ENCODE measurements around the gene ERGIC3. TPM values are rescaled to one million over a fixed set of nuclear protein-coding genes. Genes with fewer than 3 reads are reported as not detected.

ERGIC3 gene
- polyA plus RNA-seq, 1 donor (not counting 4 experiments of a cell fraction or from before 2014, with no cell fraction given), result 201 TPM

GRCh38 chr20:35582131-35582530 lies 40.3 kb downstream of the ERGIC3 start:
- Histone ChIP-seq H3K27me3 (ENCODE audit: control insufficient read depth, extremely low read depth, insufficient read depth, low read length) (no peaks in the 10 kb centered on the region), H3K9me3 (ENCODE audit: control insufficient read depth, low read depth, low read length) (no peaks in the 10 kb centered on the region)
- dilution Hi-C loops (cut with MboI; ENCODE audit: extremely low pct_ligation_motif_present, low sequenced_read_pairs), result no loop called here

GRCh38 chr20:35582741-35583404 lies 41.0 kb downstream of the ERGIC3 start:
- H3K27ac ChIP-seq (ENCODE audit: control insufficient read depth, insufficient read depth, low read length), result no peak overlapping the region
- FAIRE-seq (no peak), DNase-seq (ENCODE audit: low read depth, low spot score) (no peak)
- no peaks in the 10 kb centered on the region for H3K36me3 ChIP-seq (ENCODE audit: control insufficient read depth in 2 of 2, extremely low read depth in 1 of 2, insufficient read depth in 2 of 2, low read length in 2 of 2)
- H3K4me3 ChIP-seq (ENCODE audit: control insufficient read depth in 2 of 3, extremely low read depth in 1 of 3, insufficient read depth in 2 of 3, low read depth in 1 of 3, low read length in 3 of 3), result no peak overlapping the region
- no peaks in the 10 kb centered on the region for H4K20me1 ChIP-seq (ENCODE audit: control insufficient read depth, extremely low read depth, insufficient read depth, low read length)
- H3K4me2 ChIP-seq (ENCODE audit: control insufficient read depth, extremely low read depth, insufficient read depth, low read depth, low read length), result no peak overlapping the region
- H3K79me2 ChIP-seq (ENCODE audit: control insufficient read depth, insufficient read depth, low read length), result no peaks in the 10 kb centered on the region
- H3K9me3 ChIP-seq (ENCODE audit: control insufficient read depth, low read depth, low read length), result no peaks in the 10 kb centered on the region
- H3K9ac ChIP-seq (ENCODE audit: control insufficient read depth, extremely low read depth, insufficient read depth, low read length), result no peak overlapping the region
- peaks cover 2% of the 10 kb centered on the region for H3K4me1 ChIP-seq (ENCODE audit: control insufficient read depth, extremely low read depth, insufficient read depth, low read length)
- dilution Hi-C loops (cut with MboI; ENCODE audit: extremely low pct_ligation_motif_present, low sequenced_read_pairs), result no loop called here
- no peaks in the 10 kb centered on the region for H3K9me1 ChIP-seq (ENCODE audit: control insufficient read depth, extremely low read depth, insufficient read depth, low read length)
- no peak overlapping the region for H2AFZ ChIP-seq (ENCODE audit: control insufficient read depth, low read length)
- no peaks in the 10 kb centered on the region for H3K27me3 ChIP-seq (ENCODE audit: control insufficient read depth, extremely low read depth, insufficient read depth, low read length)
- TF ChIP-seq EZH2 (IDR thresholded peaks at IDR 0.05; ENCODE audit: low read length) (no peak), CTCF (optimal IDR thresholded peaks at IDR 0.05 in 1 of 3, IDR thresholded peaks at IDR 0.05 in 1 of 3, conservative IDR thresholded peaks at IDR 0.05 in 1 of 3; ENCODE audit: extremely low read depth in 1 of 3, insufficient read depth in 2 of 3, low read length in 3 of 3) (no peak)

More at GRCh38 chr20:35582131-35582530, 40.3 kb downstream of the ERGIC3 start:
- H3K9me1 ChIP-seq (ENCODE audit: control insufficient read depth, extremely low read depth, insufficient read depth, low read length), result no peaks in the 10 kb centered on the region
- H3K4me3 ChIP-seq (ENCODE audit: control insufficient read depth in 2 of 3, extremely low read depth in 1 of 3, insufficient read depth in 2 of 3, low read depth in 1 of 3, low read length in 3 of 3), result no peak overlapping the region
- H3K36me3 ChIP-seq (ENCODE audit: control insufficient read depth in 2 of 2, extremely low read depth in 1 of 2, insufficient read depth in 2 of 2, low read length in 2 of 2), result no peaks in the 10 kb centered on the region
- FAIRE-seq (no peak), DNase-seq (ENCODE audit: low read depth, low spot score) (no peak)
- no peak overlapping the region for H3K9ac ChIP-seq (ENCODE audit: control insufficient read depth, extremely low read depth, insufficient read depth, low read length)
- peaks cover 2% of the 10 kb centered on the region for H3K4me1 ChIP-seq (ENCODE audit: control insufficient read depth, extremely low read depth, insufficient read depth, low read length)
- H2AFZ ChIP-seq (ENCODE audit: control insufficient read depth, low read length), result no peak overlapping the region
- H3K27ac ChIP-seq (ENCODE audit: control insufficient read depth, insufficient read depth, low read length), result no peak overlapping the region
- TF ChIP-seq EZH2 (IDR thresholded peaks at IDR 0.05; ENCODE audit: low read length), result no peak
- TF ChIP-seq CTCF (optimal IDR thresholded peaks at IDR 0.05 in 1 of 3, IDR thresholded peaks at IDR 0.05 in 1 of 3, conservative IDR thresholded peaks at IDR 0.05 in 1 of 3; ENCODE audit: extremely low read depth in 1 of 3, insufficient read depth in 2 of 3, low read length in 3 of 3), result no peak
- H3K4me2 ChIP-seq (ENCODE audit: control insufficient read depth, extremely low read depth, insufficient read depth, low read depth, low read length), result no peak overlapping the region
- no peaks in the 10 kb centered on the region for H4K20me1 ChIP-seq (ENCODE audit: control insufficient read depth, extremely low read depth, insufficient read depth, low read length)
- H3K79me2 ChIP-seq (ENCODE audit: control insufficient read depth, insufficient read depth, low read length), result no peaks in the 10 kb centered on the region

Measured in keratinocyte (primary cell).